Neural cell (in vitro differentiated cells): ENCODE data around the gene PLA2G12B.

ENCODE experiments used
- EZH2 ChIP-seq: fragments of 200-600, 300-800 bp; shearing (Covaris generic), sonication (generic); IDR thresholded peaks from 2 replicates; pipeline ENCODE4 v1.6.1; 2014; ENCODE audit warnings: antibody characterized with exemption, low read length, borderline replicate concordance, mild to moderate bottlenecking; ENCODE audit not compliant: insufficient read depth, poor library complexity, severe bottlenecking
- POLR2AphosphoS5 ChIP-seq: IDR thresholded peaks from 2 replicates; pipeline ENCODE4 v1.6.1; 2012
- SMC3 ChIP-seq: fragments of 450-650 bp; conservative IDR thresholded peaks from 2 replicates; pipeline ENCODE4 v1.6.1; 2014; ENCODE audit warnings: antibody characterized with exemption, mild to moderate bottlenecking, moderate library complexity; ENCODE audit not compliant: poor library complexity
- TAF1 ChIP-seq: IDR thresholded peaks from 2 replicates; pipeline ENCODE4 v1.6.1; 2012; ENCODE audit warnings: low read depth
- TF ChIP-seq, protein P1 (sequence below): fragments of 450-650 bp; IDR thresholded peaks from 2 replicates; pipeline ENCODE4 v1.5.1; 2014; ENCODE audit warnings: antibody characterized with exemption, mild to moderate bottlenecking, moderate library complexity; ENCODE audit not compliant: poor library complexity, severe bottlenecking

GRCh38 chr10:72954596-72955554, at the start of gene PLA2G12B:
- TF ChIP-seq, protein P1, sequence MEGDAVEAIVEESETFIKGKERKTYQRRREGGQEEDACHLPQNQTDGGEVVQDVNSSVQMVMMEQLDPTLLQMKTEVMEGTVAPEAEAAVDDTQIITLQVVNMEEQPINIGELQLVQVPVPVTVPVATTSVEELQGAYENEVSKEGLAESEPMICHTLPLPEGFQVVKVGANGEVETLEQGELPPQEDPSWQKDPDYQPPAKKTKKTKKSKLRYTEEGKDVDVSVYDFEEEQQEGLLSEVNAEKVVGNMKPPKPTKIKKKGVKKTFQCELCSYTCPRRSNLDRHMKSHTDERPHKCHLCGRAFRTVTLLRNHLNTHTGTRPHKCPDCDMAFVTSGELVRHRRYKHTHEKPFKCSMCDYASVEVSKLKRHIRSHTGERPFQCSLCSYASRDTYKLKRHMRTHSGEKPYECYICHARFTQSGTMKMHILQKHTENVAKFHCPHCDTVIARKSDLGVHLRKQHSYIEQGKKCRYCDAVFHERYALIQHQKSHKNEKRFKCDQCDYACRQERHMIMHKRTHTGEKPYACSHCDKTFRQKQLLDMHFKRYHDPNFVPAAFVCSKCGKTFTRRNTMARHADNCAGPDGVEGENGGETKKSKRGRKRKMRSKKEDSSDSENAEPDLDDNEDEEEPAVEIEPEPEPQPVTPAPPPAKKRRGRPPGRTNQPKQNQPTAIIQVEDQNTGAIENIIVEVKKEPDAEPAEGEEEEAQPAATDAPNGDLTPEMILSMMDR, result no peak
- TF ChIP-seq EZH2, result no peak
- TF ChIP-seq TAF1, result no peak
- TF ChIP-seq SMC3, result no peak
- TF ChIP-seq POLR2AphosphoS5, result no peak
